Spleen (tissue), 7 donors: ENCODE results near the gene ENO3.
A peak's percentile ranks its signal among the peaks of the same experiment; 100 is the strongest.

Experiments used
- POLR2AphosphoS5 ChIP-seq, 3 donors: sonication (generic); formaldehyde crosslinking; IDR thresholded peaks; one replicate each; pipeline ENCODE4 v1.5.1; 2017; ENCODE audit warnings: antibody characterized with exemption in 3 of 3
- TF ChIP-seq, protein P1 (sequence below), 11 experiments: fragments of 200-600 bp in 7 of 11; fragments of 450-650 bp in 4 of 11; sonication (generic) in 4 of 11; IDR thresholded peaks in 8 of 11; conservative IDR thresholded peaks in 3 of 11; 1 replicate in 7 of 11; 2 replicates in 4 of 11; pipeline versions ENCODE4 v1.4.0 to v1.8.0; 2016 to 2021; ENCODE audit warnings: antibody characterized with exemption in 11 of 11, inconsistent platforms in 4 of 11, mild to moderate bottlenecking in 1 of 11
- donor health status: DM: no; HTN: no; CAD: no; lungs with moderate emphysema.
- donor health status: DM: no; HTN: no; CAD: no.
- donor health status: DM: no; HTN: no; CAD: no.

DNA sequence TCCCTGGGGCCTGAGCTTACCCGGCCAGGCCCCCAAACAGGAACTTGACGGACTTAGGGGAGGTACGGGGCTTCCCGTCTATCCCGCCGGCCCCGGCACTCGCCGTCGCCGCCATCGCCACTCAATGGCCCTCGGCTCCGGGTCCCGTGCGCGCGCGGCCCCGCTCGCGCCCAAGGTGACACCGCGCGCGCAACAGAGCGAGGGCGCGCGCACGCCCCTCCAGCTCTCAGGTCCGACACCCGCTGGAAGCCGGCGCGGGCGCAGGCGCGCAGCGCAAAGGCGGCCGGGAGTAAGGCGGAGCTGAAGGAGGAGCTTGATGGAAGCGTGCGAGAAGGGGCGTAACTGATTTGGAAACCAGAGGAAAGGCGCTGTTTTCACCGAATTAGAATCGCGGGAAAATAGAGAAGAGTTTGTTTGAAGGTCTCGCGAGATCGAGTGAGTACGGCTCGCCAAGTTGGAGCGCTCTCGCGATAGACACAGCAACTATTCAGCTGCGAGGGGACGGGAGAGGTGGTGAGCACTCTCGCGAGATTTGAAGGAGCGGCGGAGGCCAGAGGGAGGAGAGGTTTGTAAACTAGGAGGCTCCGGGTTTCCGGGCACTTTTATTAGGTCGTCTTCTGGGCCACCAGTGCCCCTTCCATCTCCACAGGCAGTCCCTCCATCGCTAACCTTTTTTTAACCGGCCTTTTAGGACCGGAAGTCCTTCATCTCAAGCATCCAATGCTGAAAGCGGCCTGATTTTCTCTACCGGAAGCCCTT, 10.9 kb upstream of the ENO3 start, which contains the start of the genes RNF167 and SLC25A11:
- TF ChIP-seq, protein P1, sequence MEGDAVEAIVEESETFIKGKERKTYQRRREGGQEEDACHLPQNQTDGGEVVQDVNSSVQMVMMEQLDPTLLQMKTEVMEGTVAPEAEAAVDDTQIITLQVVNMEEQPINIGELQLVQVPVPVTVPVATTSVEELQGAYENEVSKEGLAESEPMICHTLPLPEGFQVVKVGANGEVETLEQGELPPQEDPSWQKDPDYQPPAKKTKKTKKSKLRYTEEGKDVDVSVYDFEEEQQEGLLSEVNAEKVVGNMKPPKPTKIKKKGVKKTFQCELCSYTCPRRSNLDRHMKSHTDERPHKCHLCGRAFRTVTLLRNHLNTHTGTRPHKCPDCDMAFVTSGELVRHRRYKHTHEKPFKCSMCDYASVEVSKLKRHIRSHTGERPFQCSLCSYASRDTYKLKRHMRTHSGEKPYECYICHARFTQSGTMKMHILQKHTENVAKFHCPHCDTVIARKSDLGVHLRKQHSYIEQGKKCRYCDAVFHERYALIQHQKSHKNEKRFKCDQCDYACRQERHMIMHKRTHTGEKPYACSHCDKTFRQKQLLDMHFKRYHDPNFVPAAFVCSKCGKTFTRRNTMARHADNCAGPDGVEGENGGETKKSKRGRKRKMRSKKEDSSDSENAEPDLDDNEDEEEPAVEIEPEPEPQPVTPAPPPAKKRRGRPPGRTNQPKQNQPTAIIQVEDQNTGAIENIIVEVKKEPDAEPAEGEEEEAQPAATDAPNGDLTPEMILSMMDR (IDR thresholded peaks at IDR 0.05 in 8 of 11, conservative IDR thresholded peaks at IDR 0.05 in 3 of 11): peak in 8 of 11 experiments; percentile 12 to 68 (median 40)
- peak; percentile 87 to 92 (median 91) for TF ChIP-seq POLR2AphosphoS5 (IDR thresholded peaks at IDR 0.05)
